Measurements from ENCODE around the gene CD3G. TPM values are rescaled to one million over a fixed set of nuclear protein-coding genes. Genes with fewer than 3 reads are reported as not detected.

The CD3G gene
- total RNA-seq, 2 donors from 2014 or later, result not detected

- Histone ChIP-seq H3K4me1 (peaks cover 7% of the 10 kb centered on the region), H3K9me3 (no peaks in the 10 kb centered on the region), H3K4me3 (no peak overlapping the region), H3K27ac (no peak overlapping the region), H3K27me3 (no peaks in the 10 kb centered on the region), H3K36me3 (replicated peaks in 1 of 2; ENCODE audit: insufficient read depth in 1 of 2, low read depth in 2 of 2) (peaks cover 0 to 37% of the 10 kb centered on the region in 2 donors)
- WGBS, 2 donors, result 85 to 88% methylated on average over 6 of the region's 6 CpGs
- ATAC-seq, result no peak
- intact Hi-C loops (cut with DNase I), result loop anchor here (10.0 kb wide), 1 partner anchor 109 kb away; no protein-coding TSS in a partner anchor
- DNase-seq, result no peak
- no peak for TF ChIP-seq CTCF (IDR thresholded peaks at IDR 0.05)
- TF ChIP-seq POLR2A (IDR thresholded peaks at IDR 0.05), result no peak
These were observed 52.0 kb downstream of the CD3G start for GRCh38 chr11:118396097-118396501.

- DNase-seq, result no peak
- no peak for TF ChIP-seq CTCF (IDR thresholded peaks at IDR 0.05)
- Histone ChIP-seq H3K4me3 (no peak overlapping the region), H3K36me3 (replicated peaks in 1 of 2; ENCODE audit: insufficient read depth in 1 of 2, low read depth in 2 of 2) (peaks cover 0 to 35% of the 10 kb centered on the region in 2 donors), H3K9me3 (no peaks in the 10 kb centered on the region), H3K27ac (no peak overlapping the region), H3K27me3 (no peaks in the 10 kb centered on the region), H3K4me1 (peaks cover 9% of the 10 kb centered on the region)
- intact Hi-C loops (cut with DNase I), result loop anchor here (10.0 kb wide), 1 partner anchor 107 kb away; no protein-coding TSS in a partner anchor
- ATAC-seq, result no peak
These were observed 53.3 kb downstream of the CD3G start for GRCh38 chr11:118397448-118397847.

- Histone ChIP-seq H3K4me3 (no peak overlapping the region), H3K4me1 (peaks cover 24% of the 10 kb centered on the region), H3K27me3 (no peaks in the 10 kb centered on the region), H3K9me3 (no peaks in the 10 kb centered on the region), H3K36me3 (replicated peaks in 1 of 2; ENCODE audit: insufficient read depth in 1 of 2, low read depth in 2 of 2) (peaks cover 0 to 19% of the 10 kb centered on the region in 2 donors), H3K27ac (no peak overlapping the region)
- TF ChIP-seq CTCF (IDR thresholded peaks at IDR 0.05) (no peak), POLR2A (IDR thresholded peaks at IDR 0.05) (no peak)
- WGBS, 2 donors, result 53 to 55% methylated on average over 3 of the region's 3 CpGs
- intact Hi-C loops (cut with DNase I), result loop anchor here (10.0 kb wide), 1 partner anchor 106 kb away; no protein-coding TSS in a partner anchor
- ATAC-seq (no peak), DNase-seq (no peak)
These were observed 54.8 kb downstream of the CD3G start for GRCh38 chr11:118398791-118399559.

- Histone ChIP-seq H3K4me1 (peaks cover 32% of the 10 kb centered on the region), H3K9me3 (no peaks in the 10 kb centered on the region), H3K4me3 (peak within 1 kb of the TSS; percentile 76 to 92), H3K27me3 (no peaks in the 10 kb centered on the region), H3K27ac (peak within 1 kb of the TSS; percentile 68 to 92 (median 86)), H3K36me3 (replicated peaks in 1 of 2; ENCODE audit: insufficient read depth in 1 of 2, low read depth in 2 of 2) (peaks cover 0 to 2% of the 10 kb centered on the region in 2 donors)
- ATAC-seq (peak; percentile 90), DNase-seq (peak; percentile 91 to 94 (median 92))
- WGBS, 2 donors, result 0% methylated on average over 25 to 51 of the region's 51 CpGs
- TF ChIP-seq CTCF (IDR thresholded peaks at IDR 0.05) (peak in 2 of 7 experiments; percentile 14 to 26), POLR2A (IDR thresholded peaks at IDR 0.05) (peak in 2 of 3 donors; percentile 66 to 70)
- intact Hi-C loops (cut with DNase I), result no loop called here
These were observed 57.2 kb downstream of the CD3G start, which contains the start of gene ATP5MG for GRCh38 chr11:118401151-118401879. ATP5MG (plus strand) TSS chr11:118401606; CDS start chr11:118401666, 60 bp downstream.
